ENCODE data around the gene OR10G3.

GRCh38 chr14:21612324-21612723 is 32.4 kb upstream of the OR10G3 start:
- TF ChIP-seq CTCF (IDR thresholded peaks at IDR 0.05; ENCODE audit: poor library complexity, severe bottlenecking) (no peak), REST (IDR thresholded peaks at IDR 0.05; ENCODE audit: borderline replicate concordance) (no peak), POLR2AphosphoS5 (IDR thresholded peaks at IDR 0.05) (no peak)

Data from neural cell (in vitro differentiated cells).